NCI-H1694 (cell line): ENCODE data around the gene TFE3.
"Not testable (repeated sequence)": the region's sequence is repeated elsewhere in the genome, so short reads cannot be mapped to it uniquely, and the experiment has no call there.

Source experiments
- DNase-seq: peaks from one replicate; lab custom pipeline; 2025; lab: John Stamatoyannopoulos, UW

The TFE3 gene

DNA sequence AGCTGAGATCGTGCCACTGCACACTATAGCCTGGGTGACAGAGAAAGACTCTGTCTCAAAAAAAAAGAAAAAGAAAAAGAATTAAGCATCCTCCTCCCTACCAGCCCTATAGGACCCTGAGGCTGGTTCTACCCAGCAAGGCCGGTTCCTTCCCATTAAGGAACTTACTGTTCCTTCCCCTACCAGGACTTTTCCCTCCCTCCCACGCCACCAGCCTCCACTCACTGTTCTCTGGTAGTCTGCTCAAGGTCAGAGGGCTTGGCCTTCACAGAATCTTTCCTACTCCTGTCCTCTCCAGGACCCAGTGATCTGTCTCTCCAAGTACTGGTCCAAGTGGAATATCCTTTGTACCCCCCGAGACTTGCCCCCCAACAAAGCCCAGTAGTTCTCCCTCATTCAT lies 42.5 kb downstream of the TFE3 start:
- no peak for DNase-seq

GRCh38 chrX:48999030-48999429 lies 44.1 kb downstream of the TFE3 start:
- DNase-seq = no peak

DNA sequence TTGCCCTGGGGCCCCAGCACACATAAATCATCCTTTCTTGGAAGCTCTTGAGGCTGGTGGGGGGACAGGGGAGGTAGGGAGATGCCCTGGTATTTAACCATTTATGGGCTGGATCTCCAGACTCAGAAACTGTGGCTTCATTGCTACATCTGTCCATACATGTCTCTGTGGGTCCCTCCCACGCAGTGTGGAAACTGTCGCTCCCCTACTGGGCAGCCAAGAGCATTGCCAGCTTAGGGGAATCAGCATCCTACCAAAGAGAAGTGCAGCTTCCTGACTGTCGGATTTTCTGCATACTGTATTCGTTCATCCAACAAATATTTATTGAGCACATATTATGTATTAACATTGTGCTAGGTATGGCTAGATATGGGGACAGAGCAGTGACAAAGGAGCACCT lies 44.8 kb downstream of the TFE3 start:
- no peak for DNase-seq

- DNase-seq = no peak
Observed at GRCh38 chrX:48997865-48998264, 45.3 kb downstream of the TFE3 start.

DNA sequence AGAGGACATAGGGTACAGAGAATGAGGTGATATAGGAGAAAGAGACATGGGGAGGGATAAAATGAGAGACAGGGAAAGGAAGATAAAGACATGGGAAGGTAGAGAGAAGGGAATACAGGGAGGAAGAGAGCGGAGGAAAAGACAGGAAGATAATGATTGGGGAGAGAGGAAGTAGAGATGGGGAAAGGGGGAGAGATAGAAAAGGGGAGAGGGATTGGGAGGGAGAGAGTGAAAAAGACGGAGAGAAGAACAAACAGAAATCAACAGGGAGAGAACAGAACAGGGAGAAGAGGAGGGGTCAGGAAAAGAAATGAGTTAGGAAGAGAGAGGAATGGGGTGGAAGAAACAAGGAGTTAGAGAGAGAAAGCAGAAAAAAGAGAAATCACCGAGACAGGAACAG lies 45.7 kb downstream of the TFE3 start:
- DNase-seq = no peak

GRCh38 chrX:48996969-48997368 lies 46.2 kb downstream of the TFE3 start:
- DNase-seq = no peak

DNA sequence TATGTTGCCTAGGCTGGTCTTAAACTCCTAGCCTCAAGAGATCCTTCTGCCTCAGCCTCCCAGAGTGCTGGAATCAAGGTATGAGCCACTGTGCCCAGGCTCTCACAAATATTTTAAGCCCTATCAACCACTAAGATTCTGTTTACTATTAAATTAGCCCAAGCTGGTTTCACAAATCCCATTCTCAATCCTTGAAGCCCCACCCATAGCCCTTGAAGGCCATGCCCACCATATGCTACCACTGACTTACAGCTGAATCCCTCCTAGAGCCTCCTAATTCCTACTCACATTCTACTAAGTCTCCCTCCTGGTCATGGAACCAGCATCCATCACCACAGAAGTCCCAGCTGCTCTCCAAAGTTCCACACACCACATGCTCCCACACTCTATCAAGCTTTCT lies 50.8 kb downstream of the TFE3 start:
- no peak for DNase-seq

- DNase-seq = no peak
Observed at GRCh38 chrX:48989483-48989882, 53.7 kb downstream of the TFE3 start.

DNA sequence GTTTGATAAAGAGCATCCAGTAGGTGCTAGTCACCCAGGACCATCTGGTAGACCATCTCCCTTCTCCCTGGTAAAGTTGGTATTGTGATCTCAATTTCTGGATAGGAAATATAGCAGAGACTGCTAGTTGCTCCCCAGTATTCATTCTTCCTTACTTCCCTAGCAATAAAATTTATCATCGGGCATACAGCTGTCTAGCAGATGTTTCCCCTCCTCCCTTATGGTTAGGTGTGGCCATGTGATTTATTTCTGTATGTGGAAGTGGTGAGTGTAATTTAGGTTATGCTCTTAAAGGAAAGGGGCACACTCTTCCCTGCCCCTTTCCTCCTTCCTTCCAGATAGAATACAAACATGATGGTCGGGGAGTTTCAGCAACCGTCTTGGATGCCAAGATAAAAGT lies 59.3 kb downstream of the TFE3 start:
- DNase-seq = no peak

DNA sequence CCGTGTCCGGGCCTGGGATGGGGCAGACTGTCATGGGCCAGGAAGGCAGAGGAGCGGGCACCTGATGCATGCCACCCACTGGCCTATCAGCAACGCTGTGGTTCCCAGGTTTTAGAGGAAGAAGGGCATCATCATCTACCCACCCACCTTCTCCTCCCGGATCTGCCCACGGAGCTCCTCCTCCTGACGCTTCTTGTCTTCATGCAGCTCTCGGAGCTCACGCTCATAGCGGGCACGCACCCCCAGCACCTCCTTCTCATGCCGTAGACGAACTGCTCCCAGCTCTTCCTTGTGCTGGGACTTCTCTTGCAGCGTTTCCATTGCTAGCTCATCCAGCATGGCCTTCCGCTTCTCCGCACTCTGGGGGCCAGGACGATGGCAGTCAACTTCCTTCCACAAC lies 60.1 kb downstream of the TFE3 start:
- DNase-seq = no peak

DNA sequence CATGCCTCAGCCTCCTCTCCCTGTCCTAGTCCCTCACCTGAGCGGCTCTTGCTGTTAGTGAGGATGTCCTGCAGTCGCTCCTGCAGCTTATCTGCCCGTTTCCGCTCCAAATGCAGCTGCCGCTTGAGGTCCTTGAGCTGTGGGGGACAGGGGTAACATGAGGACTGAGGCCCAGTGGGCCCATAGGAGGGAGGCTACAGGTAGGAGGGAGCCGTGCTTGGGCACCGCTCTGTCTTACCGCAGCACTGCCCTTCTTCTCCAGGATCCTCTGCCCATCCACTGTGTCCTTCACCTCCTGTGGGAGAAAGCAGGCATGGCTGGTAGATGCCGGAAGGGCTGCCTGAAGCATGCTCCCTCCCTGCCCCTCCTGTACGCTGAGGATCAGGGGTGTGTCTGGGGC lies 62.0 kb downstream of the TFE3 start:
- no peak for DNase-seq

DNA sequence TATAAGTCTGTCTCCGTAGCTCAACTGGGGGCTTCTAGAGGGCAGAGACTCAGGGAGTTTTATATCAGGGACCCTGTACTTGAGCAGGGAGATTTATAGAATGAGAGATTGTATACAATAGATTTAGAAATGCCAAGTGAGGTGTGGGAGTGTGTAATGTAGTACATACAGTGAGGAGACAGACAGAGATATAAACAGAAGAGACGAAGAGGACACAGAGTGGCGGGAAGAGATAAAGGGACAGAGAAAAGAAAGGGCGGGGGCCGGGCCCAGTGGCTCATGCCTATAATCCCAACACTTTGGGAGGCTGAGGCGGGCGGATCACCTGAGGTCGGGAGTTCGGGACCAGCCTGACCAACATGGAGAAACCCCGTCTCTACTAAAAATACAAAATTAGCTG lies 62.8 kb downstream of the TFE3 start:
- DNase-seq = not testable (repeated sequence)
